GM21717 (cell line): ENCODE results near the gene CEP41.

ENCODE experiments used
- ATAC-seq: cut with Tn5 transposase; IDR thresholded peaks from one replicate; pipeline ENCODE4 v1.9.1; 2021; ENCODE audit warnings: mild to moderate bottlenecking, moderate library complexity; ENCODE audit not compliant: unreplicated experiment

The CEP41 gene

DNA sequence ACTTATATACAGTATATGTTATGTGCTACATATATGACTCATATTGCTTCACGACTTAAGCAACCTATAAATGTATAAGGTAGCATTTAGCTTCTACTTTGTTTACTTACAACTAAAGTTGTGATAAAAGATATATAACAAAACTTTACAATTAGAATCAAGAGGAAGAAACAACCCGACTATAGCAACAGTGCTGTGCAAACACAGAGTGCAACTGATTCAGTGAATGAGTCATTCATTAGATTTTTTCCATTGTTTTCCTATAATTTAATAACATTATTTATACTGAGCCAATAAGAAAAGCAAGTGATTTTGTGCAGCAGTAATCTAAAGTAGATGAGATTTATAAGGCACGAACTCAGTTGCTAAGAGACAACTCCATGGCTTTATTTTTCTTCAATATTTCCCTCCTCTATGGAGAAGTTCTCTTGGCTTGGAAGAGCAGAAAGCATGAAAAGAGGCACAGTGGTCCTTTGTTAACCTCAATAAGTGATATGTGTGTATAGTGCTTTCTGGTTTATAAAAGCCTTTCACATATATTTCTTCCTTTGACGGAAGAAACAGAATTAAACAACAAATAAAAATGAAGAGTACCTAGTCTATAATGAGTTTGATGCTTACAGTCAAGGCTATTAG is 19.8 kb downstream of the CEP41 start:
- no peak for ATAC-seq

GRCh38 chr7:130419658-130420057 is 21.2 kb downstream of the CEP41 start:
- no peak for ATAC-seq

GRCh38 chr7:130418306-130418705 is 22.5 kb downstream of the CEP41 start:
- no peak for ATAC-seq

DNA sequence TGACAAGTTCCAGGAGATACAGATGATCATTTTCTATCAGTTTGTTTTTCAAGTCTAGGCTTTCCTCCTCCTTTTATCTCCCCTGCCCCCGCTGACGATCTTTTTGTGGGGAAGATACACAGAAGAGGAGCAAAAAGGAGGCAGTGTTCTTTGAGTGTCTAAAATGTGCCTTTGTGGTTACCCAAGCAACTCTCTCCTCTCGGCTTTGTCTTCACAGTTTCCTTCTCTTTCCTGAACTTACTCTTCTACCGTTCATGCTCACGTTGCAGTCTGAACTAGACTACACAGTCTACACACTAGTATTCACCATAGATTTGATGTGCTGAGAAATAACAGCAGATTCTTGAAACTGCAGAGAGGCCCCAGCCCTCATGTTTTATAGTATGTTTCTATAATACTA is 23.6 kb downstream of the CEP41 start:
- no peak for ATAC-seq

DNA sequence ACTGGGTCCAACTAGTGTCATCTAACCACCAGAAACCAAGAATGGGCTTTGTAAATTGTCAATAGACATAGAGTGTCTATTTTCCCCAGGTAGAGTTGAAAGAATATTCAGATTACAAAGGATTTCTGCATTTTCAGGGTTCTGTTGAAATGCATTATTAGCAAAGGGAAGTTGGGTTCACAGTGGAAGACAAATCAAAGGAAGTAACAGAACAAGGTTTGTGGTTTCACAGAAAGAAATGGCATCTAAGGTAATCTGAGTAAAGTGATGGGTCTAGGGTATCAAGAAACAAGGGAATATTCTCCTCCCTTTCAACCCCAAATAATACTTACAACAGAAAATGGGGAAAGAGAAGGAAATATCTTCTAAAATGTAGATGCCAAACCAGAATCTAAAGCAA is 25.8 kb downstream of the CEP41 start:
- no peak for ATAC-seq

- no peak for ATAC-seq
These were observed 27.6 kb downstream of the CEP41 start for GRCh38 chr7:130413201-130413600.

DNA sequence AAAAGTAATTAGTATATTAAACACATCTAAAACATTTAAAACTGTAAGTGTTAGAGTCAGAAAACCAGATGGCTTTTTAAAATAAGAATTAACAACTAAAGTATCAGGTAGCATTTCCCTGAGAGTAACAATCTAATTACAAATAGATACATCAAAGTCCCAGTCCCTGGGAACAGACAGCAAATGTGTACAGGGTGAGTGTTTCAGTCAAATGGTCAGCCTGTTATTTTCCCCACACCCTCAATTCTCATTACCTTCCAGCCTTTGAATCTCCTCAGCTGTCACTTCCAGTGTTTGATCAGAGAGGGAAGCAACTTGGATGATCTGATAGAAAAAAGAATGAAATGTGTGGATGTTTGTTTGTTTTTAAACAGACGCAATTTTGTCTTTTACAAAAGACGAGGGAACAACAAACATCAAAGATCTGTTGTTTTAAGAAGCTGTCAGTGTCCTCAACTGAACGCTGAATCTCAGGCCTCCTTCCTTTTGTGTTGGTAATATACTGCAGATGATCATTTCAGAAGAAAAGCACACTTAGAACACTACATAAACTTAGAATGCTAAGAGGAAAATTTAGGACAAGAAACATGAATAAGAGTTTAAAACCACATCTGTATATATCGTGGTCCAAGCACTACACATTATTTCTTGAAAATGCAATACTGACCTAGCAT is 29.8 kb downstream of the CEP41 start:
- ATAC-seq = no peak

- ATAC-seq = no peak
These were observed 31.1 kb downstream of the CEP41 start for GRCh38 chr7:130409712-130410072.

GRCh38 chr7:130409067-130409711 is 31.6 kb downstream of the CEP41 start:
- no peak for ATAC-seq

- ATAC-seq = no peak
These were observed 35.8 kb downstream of the CEP41 start for GRCh38 chr7:130405003-130405402.

DNA sequence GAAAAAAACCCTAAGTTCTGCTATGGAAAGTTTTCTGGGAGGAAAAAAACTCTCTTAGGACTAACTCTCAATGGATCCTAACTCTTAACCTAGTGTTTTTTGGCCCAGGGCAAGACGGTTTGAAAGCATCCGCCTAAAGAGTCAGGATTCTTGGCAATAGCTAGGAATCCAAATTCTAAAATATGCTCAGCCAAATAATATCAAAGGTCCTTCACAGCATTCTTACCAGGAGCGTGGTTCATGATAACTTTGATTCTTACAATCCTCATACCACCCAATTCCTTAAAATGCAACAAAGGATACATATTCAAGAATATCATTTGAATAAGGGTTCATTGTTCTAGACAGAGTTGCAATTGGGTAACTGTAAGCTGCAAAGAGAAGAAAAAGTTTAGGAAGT is 39.2 kb downstream of the CEP41 start:
- no peak for ATAC-seq

DNA sequence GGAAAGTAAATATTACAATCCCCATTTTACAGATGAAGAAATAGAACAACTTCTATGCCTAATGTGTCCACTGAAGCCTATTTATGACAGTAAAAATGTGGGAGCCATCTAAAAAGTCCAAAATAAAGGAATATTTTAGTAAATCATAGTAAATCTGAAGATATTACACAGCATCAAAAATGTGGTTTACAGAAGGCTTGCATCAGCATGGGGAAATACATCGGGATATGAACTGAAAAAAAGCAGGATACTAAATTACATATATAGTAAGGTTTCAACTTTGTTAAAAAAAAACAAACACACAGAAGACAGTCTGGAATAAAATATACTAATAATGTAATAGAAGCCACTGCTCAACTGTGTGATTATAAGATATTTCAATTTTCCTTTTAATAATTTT is 39.7 kb downstream of the CEP41 start:
- no peak for ATAC-seq

- ATAC-seq = no peak
These were observed 40.7 kb downstream of the CEP41 start for GRCh38 chr7:130400120-130400572.

- no peak for ATAC-seq
These were observed 42.2 kb downstream of the CEP41 start for GRCh38 chr7:130398526-130399090.

GRCh38 chr7:130397758-130398073 is 43.1 kb downstream of the CEP41 start:
- no peak for ATAC-seq

DNA sequence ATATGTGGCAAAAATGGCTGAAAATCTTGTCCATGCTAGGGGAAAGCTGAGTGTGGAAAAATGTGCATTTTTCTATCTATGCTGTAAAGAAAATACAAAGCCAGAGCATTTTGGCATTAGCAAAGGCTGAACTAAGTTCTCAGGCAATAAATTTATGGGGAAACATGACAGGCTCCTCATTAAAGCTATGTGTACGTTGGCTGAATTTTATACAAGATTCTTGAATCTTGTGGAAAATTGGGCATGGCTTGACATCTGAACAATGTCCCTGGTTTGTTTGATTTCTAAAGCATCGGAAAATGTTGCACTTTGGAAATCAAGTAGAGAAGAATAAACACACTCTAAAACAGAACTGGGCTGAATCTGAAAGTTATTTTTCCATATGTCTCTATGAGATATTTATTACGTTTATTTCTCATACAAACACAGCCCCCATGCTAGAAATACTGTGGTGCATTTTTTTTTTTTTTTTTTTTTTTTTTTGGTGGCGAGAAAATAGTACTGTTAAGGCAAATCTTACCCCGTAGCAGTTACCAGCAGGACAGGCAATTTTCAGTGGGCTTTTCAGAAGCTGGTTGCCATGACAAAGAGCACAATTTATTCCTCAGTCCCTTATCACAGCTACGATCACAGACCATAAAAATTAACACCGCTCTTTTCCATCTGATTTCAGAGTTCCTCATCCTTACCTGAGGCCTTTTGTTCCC is 43.6 kb downstream of the CEP41 start:
- no peak for ATAC-seq

GRCh38 chr7:130396109-130396508 is 44.7 kb downstream of the CEP41 start:
- no peak for ATAC-seq

DNA sequence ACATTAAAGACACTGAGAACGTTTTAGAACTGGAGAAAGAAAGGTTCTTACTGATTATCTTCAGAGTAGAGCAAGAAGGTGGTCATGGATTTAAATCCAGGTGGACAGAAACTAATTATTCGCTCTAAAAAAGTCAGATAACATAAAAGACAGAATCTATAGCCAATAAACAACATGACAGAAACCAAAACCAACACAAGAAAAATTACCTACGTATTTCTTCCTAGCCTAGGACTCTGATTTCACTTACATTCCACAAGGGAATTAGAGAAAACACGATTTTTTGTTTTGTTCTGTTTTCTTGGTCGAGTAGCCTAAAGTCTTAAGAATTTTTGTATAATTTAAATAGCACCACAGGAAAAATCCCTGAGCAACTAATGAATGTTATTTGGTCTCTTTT is 45.4 kb downstream of the CEP41 start:
- no peak for ATAC-seq

GRCh38 chr7:130394421-130395195 is 46.2 kb downstream of the CEP41 start:
- ATAC-seq = no peak

DNA sequence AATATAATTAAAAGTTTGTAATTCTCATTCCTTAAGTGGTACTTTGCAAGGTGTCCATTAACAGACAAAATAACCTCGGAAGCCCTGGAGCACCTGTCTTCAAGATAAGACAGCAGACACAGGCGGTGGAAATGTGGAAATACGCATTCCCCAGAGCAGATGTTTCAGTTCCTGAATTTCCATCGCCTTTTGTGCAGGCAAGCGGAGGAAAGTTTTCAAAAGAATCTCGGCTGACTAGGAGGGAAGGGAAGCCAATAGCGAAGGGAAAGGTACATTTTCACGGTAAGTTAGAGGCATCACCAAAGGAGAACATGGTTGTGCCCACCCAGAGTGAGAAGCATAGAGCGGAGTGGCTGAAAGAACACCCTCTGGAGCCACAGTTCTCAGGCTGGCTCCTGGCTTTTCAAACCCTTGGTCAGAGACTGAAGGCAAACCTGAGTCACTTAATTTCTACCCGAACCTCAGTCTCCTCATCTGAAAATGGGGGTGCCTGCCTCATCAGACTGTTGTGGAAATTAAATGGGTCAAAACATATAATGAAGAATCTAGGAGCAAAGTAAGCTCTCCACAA is 46.9 kb downstream of the CEP41 start:
- ATAC-seq = no peak
